HL-60 (cell line): ENCODE data around the gene TAS2R41.

Experiments
- CTCF ChIP-seq: IDR thresholded peaks from one replicate; pipeline ENCODE4 v1.5.1; 2011; ENCODE audit warnings: low read length, control low read depth, inconsistent platforms; ENCODE audit not compliant: insufficient read depth
- GABPA ChIP-seq: IDR thresholded peaks from 2 replicates; pipeline ENCODE4 v1.6.1; 2012; ENCODE audit warnings: low read depth
- POLR2AphosphoS5 ChIP-seq: IDR thresholded peaks from 2 replicates; pipeline ENCODE4 v1.6.1; 2012; ENCODE audit warnings: low read depth
- SPI1 ChIP-seq: IDR thresholded peaks from 2 replicates; pipeline ENCODE4 v1.6.1; 2012; ENCODE audit warnings: low read depth, mild to moderate bottlenecking, borderline replicate concordance
- TF ChIP-seq, protein P1 (sequence below): IDR thresholded peaks from 2 replicates; pipeline ENCODE4 v1.6.1; 2012; ENCODE audit warnings: low read depth; ENCODE audit not compliant: insufficient replicate concordance

GRCh38 chr7:143467724-143468123, 9.9 kb upstream of the TAS2R41 start:
- TF ChIP-seq CTCF (no peak), POLR2AphosphoS5 (no peak), GABPA (no peak), SPI1 (no peak)
- TF ChIP-seq, protein P1, sequence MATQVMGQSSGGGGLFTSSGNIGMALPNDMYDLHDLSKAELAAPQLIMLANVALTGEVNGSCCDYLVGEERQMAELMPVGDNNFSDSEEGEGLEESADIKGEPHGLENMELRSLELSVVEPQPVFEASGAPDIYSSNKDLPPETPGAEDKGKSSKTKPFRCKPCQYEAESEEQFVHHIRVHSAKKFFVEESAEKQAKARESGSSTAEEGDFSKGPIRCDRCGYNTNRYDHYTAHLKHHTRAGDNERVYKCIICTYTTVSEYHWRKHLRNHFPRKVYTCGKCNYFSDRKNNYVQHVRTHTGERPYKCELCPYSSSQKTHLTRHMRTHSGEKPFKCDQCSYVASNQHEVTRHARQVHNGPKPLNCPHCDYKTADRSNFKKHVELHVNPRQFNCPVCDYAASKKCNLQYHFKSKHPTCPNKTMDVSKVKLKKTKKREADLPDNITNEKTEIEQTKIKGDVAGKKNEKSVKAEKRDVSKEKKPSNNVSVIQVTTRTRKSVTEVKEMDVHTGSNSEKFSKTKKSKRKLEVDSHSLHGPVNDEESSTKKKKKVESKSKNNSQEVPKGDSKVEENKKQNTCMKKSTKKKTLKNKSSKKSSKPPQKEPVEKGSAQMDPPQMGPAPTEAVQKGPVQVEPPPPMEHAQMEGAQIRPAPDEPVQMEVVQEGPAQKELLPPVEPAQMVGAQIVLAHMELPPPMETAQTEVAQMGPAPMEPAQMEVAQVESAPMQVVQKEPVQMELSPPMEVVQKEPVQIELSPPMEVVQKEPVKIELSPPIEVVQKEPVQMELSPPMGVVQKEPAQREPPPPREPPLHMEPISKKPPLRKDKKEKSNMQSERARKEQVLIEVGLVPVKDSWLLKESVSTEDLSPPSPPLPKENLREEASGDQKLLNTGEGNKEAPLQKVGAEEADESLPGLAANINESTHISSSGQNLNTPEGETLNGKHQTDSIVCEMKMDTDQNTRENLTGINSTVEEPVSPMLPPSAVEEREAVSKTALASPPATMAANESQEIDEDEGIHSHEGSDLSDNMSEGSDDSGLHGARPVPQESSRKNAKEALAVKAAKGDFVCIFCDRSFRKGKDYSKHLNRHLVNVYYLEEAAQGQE = no peak
